DOHH2 (cell line): ENCODE results near the gene IL25.

ENCODE experiments used
- H3F3A ChIP-seq: fragments of 200-600 bp; sonication (generic), shearing (Covaris generic); 2 replicates; pipeline ENCODE4 v1.6.0; 2016; ENCODE audit warnings: antibody characterized with exemption, mild to moderate bottlenecking; ENCODE audit not compliant: control insufficient read depth, insufficient read depth
- H3K27ac ChIP-seq: fragments of 200-600 bp; sonication (generic); 2 replicates; pipeline ENCODE4 v1.5.1; 2014; ENCODE audit warnings: low read depth, mild to moderate bottlenecking, low read length, moderate library complexity
- H3K27me3 ChIP-seq: fragments of 200-600 bp; sonication (generic); 2 replicates; pipeline ENCODE4 v1.6.1; 2014; ENCODE audit warnings: mild to moderate bottlenecking, low read length, mixed read lengths; ENCODE audit not compliant: control insufficient read depth
- H3K36me3 ChIP-seq: fragments of 200-600 bp; sonication (generic); 2 replicates; pipeline ENCODE4 v1.6.1; 2014; ENCODE audit warnings: mild to moderate bottlenecking, low read length, moderate library complexity, mixed read lengths; ENCODE audit not compliant: control insufficient read depth
- H3K4me1 ChIP-seq: fragments of 200-600 bp; sonication (generic); 2 replicates; pipeline ENCODE4 v1.6.1; 2014; ENCODE audit warnings: mild to moderate bottlenecking, low read length, mixed read lengths; ENCODE audit not compliant: control insufficient read depth
- H3K4me2 ChIP-seq: fragments of 200-600 bp; sonication (generic); 2 replicates; pipeline ENCODE4 v1.6.0; 2014; ENCODE audit warnings: mild to moderate bottlenecking, low read length, moderate library complexity
- H3K4me3 ChIP-seq: fragments of 200-600 bp; sonication (generic); 2 replicates; pipeline ENCODE4 v1.5.1; 2014; ENCODE audit warnings: mild to moderate bottlenecking, low read length, mixed read lengths
- H3K79me2 ChIP-seq: fragments of 200-600 bp; sonication (generic); 2 replicates; pipeline ENCODE4 v1.6.1; 2014; ENCODE audit warnings: mild to moderate bottlenecking, low read length, mixed read lengths; ENCODE audit not compliant: control insufficient read depth
- H3K9me2 ChIP-seq: fragments of 200-600 bp; sonication (generic); replicated peaks from 2 replicates; pipeline ENCODE4 v1.6.1; 2014; ENCODE audit warnings: mild to moderate bottlenecking, low read length, mixed read lengths; ENCODE audit not compliant: control insufficient read depth
- H3K9me3 ChIP-seq: fragments of 200-600 bp; sonication (generic); 2 replicates; pipeline ENCODE4 v1.6.1; 2014; ENCODE audit warnings: antibody characterized with exemption, low read length, mixed read lengths; ENCODE audit not compliant: control insufficient read depth, insufficient read depth
- H4K20me1 ChIP-seq: fragments of 200-600 bp; sonication (generic); 2 replicates; pipeline ENCODE4 v1.6.0; 2014; ENCODE audit warnings: low read depth, mild to moderate bottlenecking, antibody characterized with exemption, low read length, moderate library complexity; ENCODE audit not compliant: control insufficient read depth, insufficient read depth
- CTCF ChIP-seq: fragments of 200-600 bp; sonication (generic); IDR thresholded peaks from one replicate; pipeline ENCODE4 v1.5.1; 2014; ENCODE audit warnings: antibody characterized with exemption, mild to moderate bottlenecking, low read depth, low read length; ENCODE audit not compliant: poor library complexity, severe bottlenecking
- EZH2phosphoT487 ChIP-seq: fragments of 200-600 bp; sonication (generic); IDR thresholded peaks from 2 replicates; pipeline ENCODE4 v1.6.1; 2017; ENCODE audit warnings: borderline replicate concordance, mild to moderate bottlenecking, antibody characterized with exemption, low read length, moderate library complexity, mixed read lengths

Gene IL25

GRCh38 chr14:23355871-23356435 is 16.7 kb upstream of the IL25 start:
- no peaks in the 10 kb centered on the region for H3K9me2 ChIP-seq
- H3K4me2 ChIP-seq, result no peak overlapping the region
- no peaks in the 10 kb centered on the region for H4K20me1 ChIP-seq
- no peaks in the 10 kb centered on the region for H3K4me1 ChIP-seq
- H3K9me3 ChIP-seq, result no peaks in the 10 kb centered on the region
- H3K36me3 ChIP-seq, result no peaks in the 10 kb centered on the region
- H3K27ac ChIP-seq, result no peak overlapping the region
- TF ChIP-seq CTCF, result no peak
- no peak for TF ChIP-seq EZH2phosphoT487
- H3K79me2 ChIP-seq, result no peaks in the 10 kb centered on the region
- H3K4me3 ChIP-seq, result no peak overlapping the region
- H3K27me3 ChIP-seq, result no peaks in the 10 kb centered on the region
- no peaks in the 10 kb centered on the region for H3F3A ChIP-seq

GRCh38 chr14:23356662-23357061 is 15.9 kb upstream of the IL25 start:
- no peaks in the 10 kb centered on the region for H3K79me2 ChIP-seq
- H3K27me3 ChIP-seq, result no peaks in the 10 kb centered on the region
- no peaks in the 10 kb centered on the region for H3K4me1 ChIP-seq
- H3K4me3 ChIP-seq, result no peak overlapping the region
- H3K27ac ChIP-seq, result no peak overlapping the region
- TF ChIP-seq CTCF (no peak), EZH2phosphoT487 (no peak)
- no peaks in the 10 kb centered on the region for H3K9me2 ChIP-seq
- H3K36me3 ChIP-seq, result no peaks in the 10 kb centered on the region
- H4K20me1 ChIP-seq, result no peaks in the 10 kb centered on the region
- no peaks in the 10 kb centered on the region for H3F3A ChIP-seq
- no peak overlapping the region for H3K4me2 ChIP-seq
- no peaks in the 10 kb centered on the region for H3K9me3 ChIP-seq

- no peak overlapping the region for H3K27ac ChIP-seq
- no peak overlapping the region for H3K4me3 ChIP-seq
- no peaks in the 10 kb centered on the region for H3K36me3 ChIP-seq
- H3K4me2 ChIP-seq, result no peak overlapping the region
- TF ChIP-seq CTCF, result no peak
- TF ChIP-seq EZH2phosphoT487, result no peak
- no peaks in the 10 kb centered on the region for H3K9me3 ChIP-seq
- no peaks in the 10 kb centered on the region for H3K79me2 ChIP-seq
- no peaks in the 10 kb centered on the region for H4K20me1 ChIP-seq
- no peaks in the 10 kb centered on the region for H3K4me1 ChIP-seq
- H3K9me2 ChIP-seq, result no peaks in the 10 kb centered on the region
- no peaks in the 10 kb centered on the region for H3K27me3 ChIP-seq
- H3F3A ChIP-seq, result no peaks in the 10 kb centered on the region
These were observed 15.3 kb upstream of the IL25 start for GRCh38 chr14:23357261-23357660.
